NT2/D1 (cell line): ENCODE data around the gene MAZ.

Experiments
- DNase-seq: peaks from one replicate; pipeline ENCODE4 v3.0.0-alpha.2; 2011; ENCODE audit warnings: low read depth, low spot score
- H3K27me3 ChIP-seq: 2 replicates; pipeline ENCODE4 v1.6.0; 2011; ENCODE audit warnings: mild to moderate bottlenecking; ENCODE audit not compliant: insufficient read length, insufficient read depth
- H3K36me3 ChIP-seq: 2 replicates; pipeline ENCODE4 v1.6.1; 2011; ENCODE audit warnings: mild to moderate bottlenecking, low read length, mixed read lengths; ENCODE audit not compliant: insufficient read depth, insufficient read length
- H3K4me1 ChIP-seq: 2 replicates; pipeline ENCODE4 v1.5.1; 2011; ENCODE audit not compliant: insufficient read depth, insufficient read length
- H3K4me3 ChIP-seq: 2 replicates; pipeline ENCODE4 v1.5.1; 2011; ENCODE audit warnings: low read depth; ENCODE audit not compliant: insufficient read length
- H3K9ac ChIP-seq: 2 replicates; pipeline ENCODE4 v1.6.0; 2011; ENCODE audit warnings: low read depth; ENCODE audit not compliant: insufficient read length
- H3K9me3 ChIP-seq: 2 replicates; pipeline ENCODE4 v1.5.1; 2011; ENCODE audit warnings: mild to moderate bottlenecking, low read length; ENCODE audit not compliant: insufficient read depth
- SUZ12 ChIP-seq: IDR thresholded peaks from 2 replicates; pipeline ENCODE4 v1.6.1; 2011; ENCODE audit not compliant: insufficient read length, insufficient read depth; ENCODE audit errors: extremely low read depth
- YY1 ChIP-seq: IDR thresholded peaks from 2 replicates; pipeline ENCODE4 v1.6.1; 2011; ENCODE audit not compliant: insufficient read length, insufficient read depth
- ZNF274 ChIP-seq: IDR thresholded peaks from 2 replicates; pipeline ENCODE4 v1.6.1; 2011; ENCODE audit warnings: mild to moderate bottlenecking, low read depth, low read length

The MAZ gene

DNA sequence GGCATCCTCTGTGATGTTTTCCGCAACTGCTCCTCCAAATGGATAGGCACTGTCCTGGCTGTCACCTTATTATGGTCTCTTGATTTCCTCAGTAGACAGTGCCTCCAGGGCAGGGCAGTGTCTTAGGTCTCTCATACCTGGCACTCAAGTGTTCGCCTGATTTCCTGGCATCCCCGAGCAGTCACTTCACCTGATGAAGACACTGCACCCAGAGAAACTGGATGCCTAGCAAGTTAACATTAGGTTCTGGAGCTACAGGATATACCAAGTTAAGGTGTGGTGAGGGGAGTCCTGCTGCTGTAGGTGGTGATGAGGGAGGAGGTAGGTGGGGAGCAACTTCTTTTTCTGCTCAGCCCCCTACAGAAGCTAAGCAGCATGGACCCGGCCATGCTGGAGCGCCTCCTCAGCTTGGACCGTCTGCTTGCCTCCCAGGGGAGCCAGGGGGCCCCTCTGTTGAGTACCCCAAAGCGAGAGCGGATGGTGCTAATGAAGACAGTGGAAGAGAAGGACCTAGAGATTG lies 3.9 kb upstream of the MAZ start:
- H3K4me1 ChIP-seq, result peaks cover 12% of the 10 kb centered on the region
- H3K36me3 ChIP-seq, result peaks cover 77% of the 10 kb centered on the region
- H3K9ac ChIP-seq, result no peak overlapping the region
- H3K9me3 ChIP-seq, result no peaks in the 10 kb centered on the region
- DNase-seq, result no peak
- no peaks in the 10 kb centered on the region for H3K27me3 ChIP-seq
- H3K4me3 ChIP-seq, result no peak overlapping the region
- no peak for TF ChIP-seq ZNF274
- TF ChIP-seq SUZ12, result no peak
- no peak for TF ChIP-seq YY1

DNA sequence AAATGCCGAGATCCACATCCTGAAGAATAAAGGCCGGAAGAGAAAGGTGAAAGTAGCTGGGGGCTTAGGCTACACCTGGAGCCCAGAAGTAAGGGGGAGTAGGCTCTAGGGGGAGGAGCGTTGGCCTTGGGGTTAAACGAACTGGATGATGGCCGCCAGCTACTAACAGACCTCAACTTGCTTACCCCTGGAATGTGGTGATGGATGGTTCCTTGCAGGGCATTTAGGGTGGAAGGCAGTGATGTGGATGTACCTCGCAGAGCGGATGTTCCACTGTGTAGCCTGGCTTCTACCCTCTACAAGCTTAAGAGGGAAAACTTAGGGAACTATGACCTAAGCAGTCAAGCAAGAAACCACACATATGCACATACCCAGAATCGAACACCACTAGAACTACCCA lies 2.3 kb upstream of the MAZ start:
- no peak for TF ChIP-seq YY1
- no peak for TF ChIP-seq ZNF274
- TF ChIP-seq SUZ12, result no peak
- Histone ChIP-seq H3K4me1 (peaks cover 14% of the 10 kb centered on the region), H3K27me3 (no peaks in the 10 kb centered on the region), H3K36me3 (peaks cover 77% of the 10 kb centered on the region), H3K4me3 (peak overlapping the region; percentile 73), H3K9me3 (no peaks in the 10 kb centered on the region), H3K9ac (peak overlapping the region; percentile 47)
- no peak for DNase-seq

DNA sequence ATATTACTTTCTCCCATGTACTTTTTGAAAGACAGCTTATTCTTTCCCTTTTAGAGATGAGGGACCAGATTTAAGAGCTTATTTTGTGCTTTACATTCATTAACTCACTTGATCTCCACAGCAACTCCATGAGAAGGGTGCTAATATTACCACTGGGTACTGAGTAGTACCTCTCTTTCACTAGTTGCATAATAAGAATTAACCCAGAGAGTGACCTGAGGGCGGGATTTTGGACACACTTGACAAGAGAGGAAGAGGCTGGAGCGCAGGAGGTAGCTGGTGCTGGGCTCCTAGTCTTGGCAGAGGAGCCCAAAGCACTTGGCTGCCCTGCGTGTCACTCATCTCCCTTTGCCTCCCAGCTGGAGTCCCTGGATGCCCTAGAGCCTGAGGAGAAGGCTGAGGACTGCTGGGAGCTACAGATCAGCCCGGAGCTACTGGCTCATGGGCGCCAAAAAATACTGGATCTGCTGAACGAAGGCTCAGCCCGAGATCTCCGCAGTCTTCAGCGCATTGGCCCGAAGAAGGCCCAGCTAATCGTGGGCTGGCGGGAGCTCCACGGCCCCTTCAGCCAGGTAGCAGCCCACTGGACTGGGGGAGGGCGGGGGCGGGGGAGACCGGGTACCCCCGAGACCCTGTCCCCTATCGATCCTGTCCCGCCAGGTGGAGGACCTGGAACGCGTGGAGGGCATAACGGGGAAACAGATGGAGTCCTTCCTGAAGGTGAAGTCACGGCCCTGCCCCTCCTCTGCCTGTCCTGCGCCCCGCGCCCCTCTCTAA lies 1.7 kb upstream of the MAZ start:
- TF ChIP-seq ZNF274 (no peak), SUZ12 (no peak), YY1 (no peak)
- H3K36me3 ChIP-seq, result peaks cover 76% of the 10 kb centered on the region
- peak overlapping the region; percentile 94 for H3K9ac ChIP-seq
- H3K4me3 ChIP-seq, result peak overlapping the region; percentile 73
- peaks cover 19% of the 10 kb centered on the region for H3K4me1 ChIP-seq
- H3K27me3 ChIP-seq, result no peaks in the 10 kb centered on the region
- no peak for DNase-seq
- H3K9me3 ChIP-seq, result no peaks in the 10 kb centered on the region

DNA sequence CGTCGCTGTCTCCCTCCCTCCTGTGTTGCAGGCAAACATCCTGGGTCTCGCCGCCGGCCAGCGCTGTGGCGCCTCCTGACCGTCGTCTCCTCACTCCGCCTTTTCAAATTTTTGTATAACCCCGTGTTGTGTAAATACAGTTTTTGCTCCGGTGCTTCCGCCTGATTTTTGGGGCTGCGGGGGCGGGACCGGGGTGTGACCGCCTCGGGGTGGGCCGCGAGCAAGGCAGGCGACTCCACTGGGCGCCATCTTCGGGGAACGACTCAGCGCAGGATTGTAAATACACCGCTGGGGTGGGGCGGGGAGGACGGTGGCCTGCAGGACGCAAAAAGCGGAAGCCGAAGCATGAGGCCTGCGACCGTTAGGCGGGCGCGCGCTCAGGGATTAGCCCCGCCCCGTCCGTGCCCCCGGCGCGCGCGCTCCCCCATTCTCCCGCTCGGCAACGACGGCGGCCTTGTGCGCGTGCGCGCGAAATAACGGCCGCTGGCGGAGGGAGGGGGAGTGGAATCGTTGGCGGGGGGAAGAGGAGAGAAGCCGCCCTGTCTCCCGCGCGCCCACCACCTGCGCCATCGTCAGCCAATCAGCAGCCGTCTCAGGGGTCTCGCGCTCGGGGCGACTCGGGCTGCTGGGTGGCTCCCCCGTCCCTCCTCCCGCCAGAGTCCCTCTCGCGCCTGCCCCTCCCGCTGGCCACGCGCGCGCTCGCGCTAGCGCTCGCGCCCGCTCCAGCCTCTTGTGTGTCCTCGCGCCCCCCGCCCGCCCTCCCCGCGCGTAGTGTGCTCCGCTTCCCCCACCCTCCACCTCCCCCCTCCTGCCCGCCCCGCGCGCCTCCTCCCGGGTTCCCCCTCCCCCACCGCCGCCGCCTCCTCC lies 864 bp upstream of the MAZ start:
- Histone ChIP-seq H3K9me3 (no peaks in the 10 kb centered on the region), H3K27me3 (no peaks in the 10 kb centered on the region), H3K4me3 (peak overlapping the region; percentile 73), H3K36me3 (peaks cover 77% of the 10 kb centered on the region), H3K4me1 (peaks cover 26% of the 10 kb centered on the region), H3K9ac (peak overlapping the region; percentile 94)
- peak; percentile 96 for DNase-seq
- TF ChIP-seq YY1, result peak; percentile 75
- TF ChIP-seq ZNF274, result no peak

DNA sequence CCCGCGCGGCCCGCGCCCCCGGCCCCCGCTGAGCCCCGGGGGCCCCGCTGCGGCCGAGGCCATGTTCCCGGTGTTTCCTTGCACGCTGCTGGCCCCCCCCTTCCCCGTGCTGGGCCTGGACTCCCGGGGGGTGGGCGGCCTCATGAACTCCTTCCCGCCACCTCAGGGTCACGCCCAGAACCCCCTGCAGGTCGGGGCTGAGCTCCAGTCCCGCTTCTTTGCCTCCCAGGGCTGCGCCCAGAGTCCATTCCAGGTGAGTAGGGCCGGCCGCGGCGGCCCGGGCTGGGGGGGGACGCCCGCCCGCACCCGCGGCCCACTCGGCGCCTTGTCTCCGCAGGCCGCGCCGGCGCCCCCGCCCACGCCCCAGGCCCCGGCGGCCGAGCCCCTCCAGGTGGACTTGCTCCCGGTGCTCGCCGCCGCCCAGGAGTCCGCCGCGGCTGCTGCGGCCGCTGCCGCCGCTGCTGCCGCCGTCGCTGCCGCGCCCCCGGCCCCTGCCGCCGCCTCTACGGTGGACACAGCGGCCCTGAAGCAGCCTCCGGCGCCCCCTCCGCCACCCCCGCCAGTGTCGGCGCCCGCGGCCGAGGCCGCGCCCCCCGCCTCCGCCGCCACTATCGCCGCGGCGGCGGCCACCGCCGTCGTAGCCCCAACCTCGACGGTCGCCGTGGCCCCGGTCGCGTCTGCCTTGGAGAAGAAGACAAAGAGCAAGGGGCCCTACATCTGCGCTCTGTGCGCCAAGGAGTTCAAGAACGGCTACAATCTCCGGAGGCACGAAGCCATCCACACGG lies 504 bp downstream of the MAZ start:
- Histone ChIP-seq H3K9ac (peak overlapping the region; percentile 100), H3K4me1 (peaks cover 26% of the 10 kb centered on the region), H3K9me3 (no peaks in the 10 kb centered on the region), H3K27me3 (no peaks in the 10 kb centered on the region), H3K4me3 (peak overlapping the region; percentile 100), H3K36me3 (peaks cover 67% of the 10 kb centered on the region)
- no peak for TF ChIP-seq SUZ12
- TF ChIP-seq ZNF274, result no peak
- no peak for TF ChIP-seq YY1
- DNase-seq, result peak; percentile 60

DNA sequence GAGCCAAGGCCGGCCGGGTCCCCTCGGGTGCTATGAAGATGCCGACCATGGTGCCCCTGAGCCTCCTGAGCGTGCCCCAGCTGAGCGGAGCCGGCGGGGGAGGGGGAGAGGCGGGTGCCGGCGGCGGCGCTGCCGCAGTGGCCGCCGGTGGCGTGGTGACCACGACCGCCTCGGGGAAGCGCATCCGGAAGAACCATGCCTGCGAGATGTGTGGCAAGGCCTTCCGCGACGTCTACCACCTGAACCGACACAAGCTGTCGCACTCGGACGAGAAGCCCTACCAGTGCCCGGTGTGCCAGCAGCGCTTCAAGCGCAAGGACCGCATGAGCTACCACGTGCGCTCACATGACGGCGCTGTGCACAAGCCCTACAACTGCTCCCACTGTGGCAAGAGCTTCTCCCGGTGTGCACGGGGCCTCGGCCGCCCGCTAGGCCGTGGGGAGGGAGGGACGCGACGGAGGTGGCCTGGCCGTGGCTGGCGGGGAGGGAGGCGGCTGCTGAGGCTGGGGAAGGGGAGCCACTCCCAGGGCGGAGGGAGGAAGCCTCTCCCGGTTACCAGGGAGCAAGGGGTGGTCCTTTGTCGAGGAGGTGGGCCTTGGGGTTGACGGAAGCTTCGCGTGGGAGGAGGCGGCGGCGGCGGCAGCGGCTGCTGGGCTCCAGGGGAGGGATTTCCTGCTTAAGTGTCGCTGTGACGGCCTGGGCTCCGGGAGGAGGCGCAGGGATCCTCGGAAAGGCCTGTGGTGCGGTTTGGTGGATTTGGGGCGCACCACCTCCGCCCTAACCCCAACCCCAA lies 1.3 kb downstream of the MAZ start:
- Histone ChIP-seq H3K27me3 (no peaks in the 10 kb centered on the region), H3K4me3 (peak overlapping the region; percentile 100), H3K9ac (peak overlapping the region; percentile 100), H3K4me1 (peaks cover 26% of the 10 kb centered on the region), H3K9me3 (no peaks in the 10 kb centered on the region), H3K36me3 (peaks cover 59% of the 10 kb centered on the region)
- TF ChIP-seq YY1, result no peak
- no peak for TF ChIP-seq ZNF274
- no peak for TF ChIP-seq SUZ12
- DNase-seq, result no peak
